HG03097 (cell line): Measurements from ENCODE around the gene TAF1.
"Not testable (repeated sequence)": the region's sequence is repeated elsewhere in the genome, so short reads cannot be mapped to it uniquely, and the experiment has no call there.

ENCODE experiments used
- ATAC-seq: cut with Tn5 transposase; IDR thresholded peaks from one replicate; pipeline ENCODE4 v1.9.1; 2021; ENCODE audit not compliant: unreplicated experiment, low FRiP score

TAF1 gene

DNA sequence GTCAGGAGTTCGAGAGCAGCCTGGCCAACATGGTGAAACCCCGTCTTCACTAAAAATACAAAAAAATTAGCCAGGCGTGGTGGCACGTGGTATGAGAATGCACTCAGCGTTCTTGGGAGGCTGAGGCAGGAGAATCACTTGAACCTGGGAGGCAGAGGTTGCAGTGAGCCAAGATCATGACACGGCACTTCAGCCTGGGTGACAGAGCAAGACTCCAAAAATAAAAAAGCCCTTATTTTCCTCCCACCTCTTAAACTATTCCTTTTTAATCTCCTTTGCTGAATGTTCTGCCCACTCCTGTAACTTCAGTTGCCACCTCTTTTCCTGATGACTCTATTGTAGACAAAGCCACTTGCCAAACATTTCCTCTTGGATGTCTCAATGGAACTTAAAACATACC lies 72.6 kb downstream of the TAF1 start:
- no peak for ATAC-seq

DNA sequence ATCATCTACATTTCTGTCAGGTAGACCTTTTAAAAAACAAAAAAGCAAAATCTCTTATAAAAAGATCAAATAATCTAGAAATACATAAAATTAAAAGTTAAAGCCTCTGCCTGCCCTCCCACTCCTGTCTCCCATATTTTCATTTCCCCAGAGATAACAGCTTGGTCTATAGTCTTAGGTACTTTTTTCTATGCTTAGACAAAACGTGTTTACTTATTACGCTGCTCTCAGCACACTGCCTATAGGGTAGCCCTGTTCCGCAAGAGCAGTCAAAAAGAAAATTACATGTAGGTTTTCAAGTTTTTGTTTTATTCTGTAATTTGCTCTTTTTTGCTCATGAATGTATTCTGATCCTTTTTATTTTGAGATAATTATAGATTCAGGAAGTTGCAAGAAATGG lies 73.3 kb downstream of the TAF1 start:
- no peak for ATAC-seq

DNA sequence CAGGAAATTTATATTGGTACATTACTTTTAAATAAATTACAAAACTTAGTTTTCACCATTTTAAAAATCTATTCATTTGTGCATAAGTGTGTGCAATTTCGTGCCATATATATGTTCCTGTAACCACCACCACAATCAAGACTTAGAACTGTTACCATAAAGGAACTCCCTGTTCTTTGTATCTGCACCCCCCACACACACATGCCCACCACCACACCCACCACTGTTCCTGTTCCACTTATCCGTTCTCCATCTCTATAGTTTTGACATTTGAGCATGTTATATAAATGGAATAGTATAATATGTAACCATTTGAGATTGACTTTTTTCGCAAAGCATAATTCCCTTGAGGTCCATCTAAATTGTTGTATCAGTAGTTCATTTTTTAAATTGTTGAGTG lies 73.7 kb downstream of the TAF1 start:
- no peak for ATAC-seq

DNA sequence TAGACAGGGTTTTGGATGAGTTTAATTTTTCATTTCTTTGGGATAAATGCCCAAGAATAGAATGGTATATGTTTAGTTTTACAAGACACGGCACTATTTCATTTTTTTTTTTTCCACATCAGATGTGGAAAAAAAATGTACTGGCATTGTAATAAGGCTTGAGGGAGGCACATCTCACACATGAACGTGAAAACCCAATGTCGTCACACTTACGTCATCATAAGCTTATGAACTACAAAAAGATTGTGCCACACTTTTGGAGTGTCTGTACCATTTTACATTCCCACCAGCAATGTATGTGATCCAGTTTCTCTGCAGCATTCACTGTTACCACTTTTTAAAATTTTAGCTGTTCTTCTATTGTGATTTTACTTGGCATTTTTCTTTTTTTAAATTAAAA lies 74.2 kb downstream of the TAF1 start:
- ATAC-seq = no peak

DNA sequence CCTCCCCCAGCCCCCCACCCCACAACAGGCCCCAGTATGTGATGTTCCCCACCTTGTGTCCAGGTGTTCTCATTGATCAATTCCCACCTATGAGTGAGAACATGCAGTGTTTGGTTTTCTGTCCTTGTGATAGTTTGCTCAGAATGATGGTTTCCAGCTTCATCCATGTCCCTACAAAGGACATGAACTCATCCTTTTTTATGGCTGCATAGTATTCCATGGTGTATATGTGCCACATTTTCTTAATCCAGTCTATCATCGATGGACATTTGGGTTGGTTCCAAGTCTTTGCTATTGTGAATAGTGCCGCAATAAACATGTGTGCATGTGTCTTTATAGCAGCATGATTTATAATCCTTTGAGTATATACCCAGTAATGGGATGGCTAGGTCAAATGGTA lies 75.7 kb downstream of the TAF1 start:
- ATAC-seq = not testable (repeated sequence)

DNA sequence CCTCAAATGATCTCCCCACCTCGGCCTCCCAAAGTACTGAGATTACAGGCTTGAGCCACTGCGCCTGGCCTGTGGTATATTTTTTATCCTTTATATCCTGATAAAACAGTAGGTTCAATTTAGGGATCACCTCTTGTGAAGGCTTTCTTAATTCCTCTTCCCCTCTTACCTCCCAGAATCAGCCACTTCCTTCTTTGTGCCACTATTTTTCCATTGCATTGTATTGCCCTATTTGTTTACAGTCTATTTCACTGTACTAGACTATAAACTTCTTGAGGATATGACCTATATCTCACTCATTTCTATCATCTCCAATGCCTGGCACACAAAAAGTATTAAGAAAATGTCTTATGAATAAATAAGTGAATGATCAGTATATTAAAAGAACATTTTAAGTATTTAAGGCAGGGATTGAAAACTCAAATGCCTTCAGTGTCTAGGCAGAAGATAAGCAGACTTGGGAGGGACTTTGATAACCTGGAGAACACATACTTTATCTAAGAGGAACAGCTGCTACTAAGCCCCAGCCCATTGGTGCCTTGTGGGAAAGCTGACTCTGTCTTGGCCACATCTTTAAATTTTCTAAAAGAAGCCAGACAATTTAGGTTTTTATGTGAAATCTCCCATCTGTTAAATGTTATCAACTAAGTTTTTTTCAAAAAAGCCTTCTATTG lies 84.4 kb downstream of the TAF1 start:
- no peak for ATAC-seq

DNA sequence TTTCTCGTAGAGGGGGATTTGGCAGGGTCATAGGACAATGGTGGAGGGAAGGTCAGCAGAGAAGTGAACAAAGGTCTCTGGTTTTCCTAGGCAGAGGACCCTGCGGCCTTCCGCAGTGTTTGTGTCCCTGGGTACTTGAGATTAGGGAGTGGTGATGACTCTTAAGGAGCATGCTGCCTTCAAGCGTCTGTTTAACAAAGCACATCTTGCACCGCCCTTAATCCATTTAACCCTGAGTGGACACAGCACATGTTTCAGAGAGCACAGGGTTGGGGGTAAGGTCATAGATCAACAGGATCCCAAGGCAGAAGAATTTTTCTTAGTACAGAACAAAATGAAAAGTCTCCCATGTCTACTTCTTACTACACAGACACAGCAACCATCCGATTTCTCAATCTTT lies 85.4 kb downstream of the TAF1 start:
- ATAC-seq = not testable (repeated sequence)

DNA sequence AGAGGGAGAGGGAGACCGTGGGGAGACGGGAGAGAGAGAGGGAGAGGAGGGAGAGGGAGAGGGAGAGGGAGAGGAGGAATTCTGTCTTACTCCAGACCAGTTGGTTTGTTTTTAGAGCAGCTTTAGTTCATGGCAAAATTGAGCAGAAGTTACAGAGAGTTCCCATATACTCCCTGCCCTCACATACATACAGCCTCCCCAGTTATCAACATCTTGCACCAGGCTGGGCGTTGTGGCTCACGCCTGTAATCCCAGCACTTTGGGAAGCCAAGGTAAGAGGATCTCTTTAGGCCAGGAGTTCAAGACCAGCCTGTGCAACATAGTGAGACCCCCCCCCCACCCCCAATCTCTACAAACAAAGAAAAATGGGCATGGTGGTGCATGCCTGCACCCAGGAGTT lies 86.9 kb downstream of the TAF1 start:
- ATAC-seq = no peak

DNA sequence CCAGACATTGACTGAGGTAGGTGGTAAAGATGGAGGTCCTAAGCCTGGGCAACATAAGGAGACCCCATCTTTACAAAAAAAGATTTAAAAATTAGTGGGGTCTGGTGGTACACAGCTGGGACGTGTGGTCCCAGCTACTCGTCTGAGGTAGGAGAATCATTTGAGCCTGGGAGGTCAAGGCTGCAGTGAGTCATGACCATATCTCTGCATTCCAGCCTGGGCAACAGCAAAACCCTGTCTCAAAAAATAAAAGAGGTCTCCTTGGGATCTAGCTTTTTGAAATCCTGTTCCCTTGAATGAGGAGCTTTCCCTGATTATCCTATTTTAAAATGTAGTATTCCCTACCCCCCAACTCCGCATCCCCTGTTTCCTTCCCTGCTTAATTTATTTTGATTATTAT lies 88.1 kb downstream of the TAF1 start:
- no peak for ATAC-seq

DNA sequence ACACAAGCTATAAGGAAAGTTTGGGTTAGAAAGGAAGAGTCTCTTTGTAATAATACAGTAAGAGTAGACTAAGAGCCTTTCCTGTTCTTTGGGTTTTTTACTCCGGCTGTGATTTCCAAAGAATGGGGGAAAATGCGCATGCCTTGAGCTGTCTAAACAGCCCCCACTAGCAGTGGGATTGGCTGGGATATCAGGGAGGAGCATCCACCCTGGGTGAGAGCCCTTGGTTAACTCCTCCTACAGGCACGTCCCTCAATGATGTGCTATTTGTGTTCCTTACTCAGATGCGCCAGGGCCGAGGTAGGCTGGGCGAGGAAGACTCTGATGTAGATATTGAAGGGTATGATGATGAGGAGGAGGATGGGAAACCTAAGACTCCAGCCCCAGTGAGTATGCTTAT lies 92.7 kb downstream of the TAF1 start:
- no peak for ATAC-seq

DNA sequence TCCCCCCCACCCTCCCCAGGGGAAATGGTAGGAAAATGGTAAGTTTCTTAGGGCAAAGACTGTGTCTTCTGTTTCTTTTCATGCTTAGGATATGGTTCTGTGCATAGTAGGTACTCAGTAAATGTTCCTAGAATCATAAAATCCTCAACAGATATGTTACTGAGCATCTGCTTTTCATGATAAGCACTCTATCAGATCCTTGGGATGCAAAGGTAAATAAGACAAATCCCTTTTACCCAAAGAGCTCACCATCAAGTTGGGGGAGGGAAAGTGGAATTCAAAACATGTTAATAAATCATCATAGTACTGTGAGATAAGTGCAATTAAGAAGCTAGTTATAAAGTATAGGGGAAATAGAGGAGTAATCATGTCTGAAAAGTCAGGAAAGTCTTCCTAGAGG lies 98.8 kb downstream of the TAF1 start:
- no peak for ATAC-seq

DNA sequence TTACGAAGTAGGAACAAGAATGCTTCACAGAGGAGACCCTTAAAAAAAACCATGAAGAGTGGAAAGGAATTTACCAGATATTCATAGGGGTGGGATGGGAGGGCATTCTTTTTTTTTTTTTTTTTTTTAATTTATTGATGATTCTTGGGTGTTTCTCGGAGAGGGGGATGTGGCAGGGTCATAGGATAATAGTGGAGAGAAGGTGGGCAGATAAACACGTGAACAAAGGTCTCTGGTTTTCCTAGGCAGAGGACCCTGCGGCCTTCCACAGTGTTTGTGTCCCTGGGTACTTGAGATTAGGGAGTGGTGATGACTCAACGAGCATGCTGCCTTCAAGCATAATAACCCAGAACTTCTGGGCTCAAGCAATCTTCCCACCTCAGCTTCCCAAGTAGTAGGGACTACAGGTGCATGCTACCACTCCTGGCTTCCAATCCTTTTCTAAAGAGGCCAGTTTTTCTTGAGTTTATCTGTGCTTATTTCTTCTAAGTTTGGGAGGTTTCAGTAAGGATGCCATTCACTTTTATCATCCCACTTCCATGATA lies 100.9 kb downstream of the TAF1 start:
- no peak for ATAC-seq

DNA sequence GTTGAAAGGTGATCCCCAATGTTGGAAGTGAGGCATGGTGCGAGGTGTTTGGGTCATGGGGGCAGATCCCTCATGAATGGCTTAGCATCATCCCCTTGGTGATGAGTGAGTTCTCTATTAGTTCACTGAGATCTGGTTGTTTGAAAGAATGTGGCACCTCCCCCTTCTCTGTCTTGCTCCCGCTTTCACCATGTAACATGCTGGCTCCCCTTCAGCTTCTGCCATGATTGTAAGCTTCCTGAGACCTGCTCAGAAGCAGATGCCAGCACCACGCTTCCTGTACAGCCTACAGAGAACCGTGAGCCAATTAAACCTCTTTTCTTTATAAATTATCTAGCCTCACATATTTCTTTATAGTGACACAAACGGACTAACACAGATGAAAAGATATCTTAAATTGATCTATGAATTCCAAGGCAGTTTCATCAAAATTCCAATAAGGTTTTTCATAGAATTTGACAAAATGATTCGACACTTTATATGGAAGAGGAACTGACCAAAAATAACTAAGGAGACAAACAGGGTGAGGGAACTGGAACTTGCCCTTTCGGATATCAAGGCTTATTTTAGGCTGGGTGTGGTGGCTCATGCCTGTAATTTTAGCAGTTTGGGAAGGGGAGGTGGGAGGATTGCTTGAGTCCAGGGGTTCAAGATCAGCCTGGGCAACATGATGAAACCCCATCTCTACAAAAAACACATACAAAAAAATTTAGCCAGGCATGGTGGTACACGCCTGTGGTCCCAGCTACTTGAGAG lies 109.8 kb downstream of the TAF1 start:
- no peak for ATAC-seq

DNA sequence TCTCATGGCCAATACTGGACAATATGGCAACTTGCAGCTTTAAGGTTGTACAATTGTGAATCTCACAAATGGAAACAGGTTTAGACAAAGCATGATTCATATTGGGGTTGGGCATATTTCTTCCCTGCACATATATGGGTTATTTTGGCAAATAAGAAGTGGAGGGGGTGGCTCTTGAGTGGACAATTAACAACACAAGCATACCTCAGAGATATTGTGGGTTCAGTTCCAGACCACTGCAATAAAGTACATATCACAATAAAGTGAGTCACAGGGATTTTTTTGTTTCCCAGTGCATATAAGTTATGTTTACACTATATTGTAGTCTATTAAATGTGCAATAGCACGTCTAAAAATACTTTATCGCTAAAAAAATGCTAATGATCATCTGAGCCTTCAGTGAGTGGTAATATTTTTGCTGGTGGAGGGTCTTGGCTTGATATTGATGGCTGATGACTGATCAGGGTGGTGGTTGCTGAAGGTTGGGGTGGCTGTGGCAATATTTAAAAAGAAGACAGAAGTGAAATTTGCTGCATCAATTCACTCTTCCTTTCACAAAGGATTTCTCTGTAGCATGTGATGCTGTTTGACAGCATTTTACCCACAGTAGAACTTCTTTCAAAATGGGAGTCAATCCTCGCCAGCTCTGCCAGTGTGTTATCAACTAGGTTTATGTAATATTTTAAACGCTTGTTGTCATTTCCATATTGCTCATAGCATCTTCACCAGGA lies 116.2 kb downstream of the TAF1 start:
- no peak for ATAC-seq

DNA sequence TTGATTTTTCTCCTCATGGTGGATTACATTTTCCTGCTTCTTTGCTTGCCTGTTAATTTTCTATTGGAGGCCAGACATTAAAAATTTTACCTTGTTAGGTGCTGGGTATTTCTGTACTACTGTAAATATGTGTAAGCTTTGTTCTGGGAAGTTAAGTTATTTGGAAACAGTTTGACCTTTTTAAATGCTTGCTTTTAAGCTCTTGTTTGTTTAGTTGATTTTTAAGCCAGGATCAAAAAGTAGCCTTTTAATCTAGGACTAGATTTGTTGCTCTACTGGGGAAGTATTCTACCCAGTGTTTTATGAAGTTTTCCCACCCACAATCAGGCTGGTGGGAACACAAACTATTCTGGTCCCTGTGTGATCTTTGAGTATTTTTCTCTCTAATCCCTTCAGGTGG lies 121.7 kb downstream of the TAF1 start:
- ATAC-seq = no peak

DNA sequence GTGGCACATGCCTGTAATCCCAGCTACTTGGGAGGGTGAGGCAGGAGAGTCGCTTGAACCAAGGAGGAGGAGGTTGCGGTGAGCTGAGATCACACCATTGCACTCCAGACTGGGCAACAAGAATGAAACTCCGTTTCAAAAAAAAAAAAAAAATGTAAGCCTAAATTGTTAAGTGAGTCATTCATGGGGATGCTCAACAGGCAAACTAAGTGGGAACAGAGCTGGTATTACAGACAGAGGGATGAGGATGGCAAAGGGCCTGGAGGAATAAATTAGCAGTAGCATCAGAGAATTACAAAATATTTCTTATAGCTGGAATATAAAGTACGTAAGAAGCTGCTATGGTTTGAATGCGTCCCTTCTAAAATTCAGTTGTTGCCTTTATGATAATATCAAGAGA lies 123.4 kb downstream of the TAF1 start:
- ATAC-seq = no peak

DNA sequence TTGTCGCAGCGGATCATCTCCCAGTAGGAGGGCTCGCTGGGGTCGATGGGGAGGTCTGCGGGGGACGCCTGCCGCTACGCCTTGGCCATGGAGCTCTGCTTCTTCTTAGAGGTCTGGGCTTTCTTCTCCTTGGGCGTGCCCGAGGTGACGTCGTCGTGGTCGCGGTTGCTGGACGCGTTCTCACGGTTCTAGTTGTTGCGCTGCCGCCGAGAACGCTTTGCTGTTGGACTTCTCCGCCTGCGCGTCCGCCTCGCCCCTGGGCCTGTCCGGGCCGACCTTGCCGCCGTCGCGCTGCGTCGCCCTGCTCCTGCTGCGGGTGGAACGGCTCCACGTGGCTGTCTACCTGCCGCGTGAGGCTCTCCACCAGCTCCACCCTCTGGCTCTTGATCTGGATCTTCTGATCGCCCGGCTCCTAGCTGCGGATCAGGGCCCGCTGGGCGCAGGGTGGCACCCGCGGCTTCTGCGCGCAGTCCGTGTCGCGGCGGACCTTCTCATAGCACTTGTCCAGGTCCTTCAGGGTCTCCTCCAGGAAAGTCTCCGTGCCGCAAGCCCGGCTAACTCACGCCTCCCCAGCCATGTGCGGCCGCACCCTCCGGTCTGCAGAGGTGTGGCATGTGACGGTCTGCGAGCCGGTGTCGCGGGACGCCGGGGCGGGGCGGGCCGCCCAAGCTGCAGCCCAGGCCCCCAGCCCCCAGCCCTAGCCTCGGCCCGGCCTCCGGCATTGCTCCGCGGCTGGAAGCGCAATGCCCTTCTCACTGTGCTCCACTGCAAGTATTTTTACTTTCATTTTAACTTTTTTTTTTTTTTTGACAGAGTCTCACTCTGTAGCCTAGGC lies 126.3 kb downstream of the TAF1 start:
- no peak for ATAC-seq

DNA sequence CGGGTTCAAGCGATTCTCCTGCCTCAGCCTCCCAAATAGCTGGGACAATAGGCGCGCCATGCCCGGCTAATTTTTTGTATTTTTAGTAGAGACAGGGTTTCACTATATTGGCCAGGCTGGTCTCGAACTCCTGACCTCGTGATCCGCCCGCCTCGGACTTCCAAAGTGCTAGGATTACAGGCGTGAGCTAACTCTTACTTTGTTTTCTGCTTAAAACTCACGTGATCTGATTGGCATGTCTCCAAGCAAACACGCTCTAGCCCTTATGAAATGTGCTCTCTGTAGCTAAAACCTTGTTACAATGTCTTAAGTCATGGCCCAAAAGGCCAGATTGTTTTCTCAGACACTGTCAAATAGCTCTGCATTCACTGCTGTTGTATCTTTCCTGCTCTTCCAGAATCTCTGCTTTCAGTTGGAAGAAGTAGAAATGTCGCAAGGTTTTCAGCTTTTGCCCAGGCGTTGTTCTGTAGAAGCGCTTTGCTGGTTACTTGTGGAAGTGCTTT lies 127.0 kb downstream of the TAF1 start:
- no peak for ATAC-seq

DNA sequence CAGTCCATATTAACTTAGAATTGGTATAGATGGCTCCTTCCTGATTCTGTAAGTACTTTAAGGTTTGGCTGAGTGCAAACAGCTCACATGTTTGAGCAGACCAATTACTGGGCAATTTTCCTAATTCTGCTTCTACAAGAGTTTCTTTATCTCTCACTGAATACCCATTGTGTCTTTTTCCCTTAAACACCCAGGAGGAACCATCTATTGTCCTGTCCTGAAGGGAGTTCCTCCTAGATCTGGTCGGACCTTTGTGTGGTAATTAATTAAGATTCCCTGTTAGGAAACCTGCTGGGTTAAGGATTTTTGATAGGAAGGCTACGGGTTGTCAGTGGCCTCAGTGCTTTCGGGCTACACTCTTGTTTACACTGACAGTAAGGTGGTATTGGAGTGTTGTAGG lies 129.8 kb downstream of the TAF1 start:
- not testable (repeated sequence) for ATAC-seq

DNA sequence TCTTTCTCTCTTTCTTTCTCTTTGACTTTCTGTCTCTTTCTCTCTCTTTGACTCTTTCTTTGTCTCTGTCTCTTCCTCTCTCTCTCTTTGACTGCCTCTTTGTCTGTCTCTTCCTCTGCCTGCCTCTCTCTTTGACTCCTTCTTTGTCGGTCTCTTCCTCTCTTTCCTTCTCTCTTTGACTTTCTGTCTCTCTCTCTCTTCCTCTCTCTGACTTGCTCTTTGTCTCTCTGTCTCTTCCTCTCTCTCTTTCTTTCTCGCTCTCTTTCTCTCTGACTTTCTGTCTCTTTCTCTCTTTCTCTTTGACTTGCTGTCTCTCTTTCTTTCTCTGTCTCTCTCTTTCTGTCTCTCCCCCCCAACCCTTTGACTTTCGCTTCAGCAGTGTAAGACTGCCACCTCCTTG lies 130.3 kb downstream of the TAF1 start:
- no peak for ATAC-seq
